Activated naive CD8-positive, alpha-beta T cell treated with anti-CD3 and anti-CD28 coated beads, Interleukin-2, amount 50 U/mL, for 24 hours (primary cell): ENCODE results near the gene MYL1.

Experiments used
- ATAC-seq: fragments of 150-1000 bp; cut with Tn5 transposase; one replicate; pipeline ENCODE4 v1.10.0; 2021
- DNase-seq: peaks from one replicate; pipeline ENCODE4 v3.0.0; 2021
- H3K27ac Mint-ChIP-seq: one replicate; pipeline ENCODE4 v1.8.0; 2021; ENCODE audit warnings: mild to moderate bottlenecking, mixed read lengths
- H3K27me3 Mint-ChIP-seq: one replicate; pipeline ENCODE4 v1.8.0; 2021; ENCODE audit warnings: mixed read lengths
- H3K36me3 Mint-ChIP-seq: one replicate; pipeline ENCODE4 v1.8.0; 2021; ENCODE audit warnings: low read depth, mixed read lengths
- H3K4me1 Mint-ChIP-seq: one replicate; pipeline ENCODE4 v1.8.0; 2021; ENCODE audit warnings: mixed read lengths
- H3K4me3 Mint-ChIP-seq: one replicate; pipeline ENCODE4 v1.8.0; 2021; ENCODE audit warnings: mild to moderate bottlenecking, moderate library complexity, mixed read lengths
- H3K9me3 Mint-ChIP-seq: one replicate; pipeline ENCODE4 v1.8.0; 2021; ENCODE audit warnings: mixed read lengths

The MYL1 gene

GRCh38 chr2:210299866-210300373 is 15.1 kb downstream of the MYL1 start:
- H3K4me1 Mint-ChIP-seq, result no peaks in the 10 kb centered on the region
- H3K9me3 Mint-ChIP-seq, result no peaks in the 10 kb centered on the region
- no peaks in the 10 kb centered on the region for H3K27me3 Mint-ChIP-seq
- H3K27ac Mint-ChIP-seq, result no peak overlapping the region
- H3K36me3 Mint-ChIP-seq, result no peaks in the 10 kb centered on the region
- DNase-seq (no peak), ATAC-seq (no peak)
- H3K4me3 Mint-ChIP-seq, result no peak overlapping the region

GRCh38 chr2:210288408-210288807 is 26.6 kb downstream of the MYL1 start:
- ATAC-seq (no peak), DNase-seq (no peak)
- no peaks in the 10 kb centered on the region for H3K27me3 Mint-ChIP-seq
- H3K4me3 Mint-ChIP-seq, result no peak overlapping the region
- H3K9me3 Mint-ChIP-seq, result peaks cover 9% of the 10 kb centered on the region
- no peaks in the 10 kb centered on the region for H3K4me1 Mint-ChIP-seq
- H3K36me3 Mint-ChIP-seq, result no peaks in the 10 kb centered on the region
- no peak overlapping the region for H3K27ac Mint-ChIP-seq

GRCh38 chr2:210287301-210287700 is 27.7 kb downstream of the MYL1 start:
- Mint-ChIP-seq H3K36me3 (no peaks in the 10 kb centered on the region), H3K27me3 (no peaks in the 10 kb centered on the region), H3K27ac (no peak overlapping the region), H3K4me3 (no peak overlapping the region), H3K4me1 (no peaks in the 10 kb centered on the region), H3K9me3 (peaks cover 17% of the 10 kb centered on the region)
- no peak for ATAC-seq
- no peak for DNase-seq

GRCh38 chr2:210286123-210286680 is 28.8 kb downstream of the MYL1 start:
- ATAC-seq, result no peak
- Mint-ChIP-seq H3K27ac (no peak overlapping the region), H3K4me1 (no peaks in the 10 kb centered on the region), H3K36me3 (no peaks in the 10 kb centered on the region), H3K4me3 (no peak overlapping the region), H3K9me3 (peaks cover 17% of the 10 kb centered on the region), H3K27me3 (no peaks in the 10 kb centered on the region)
- DNase-seq, result no peak

GRCh38 chr2:210277133-210277532 is 37.8 kb downstream of the MYL1 start:
- peaks cover 10% of the 10 kb centered on the region for H3K9me3 Mint-ChIP-seq
- H3K4me1 Mint-ChIP-seq, result no peaks in the 10 kb centered on the region
- no peaks in the 10 kb centered on the region for H3K27me3 Mint-ChIP-seq
- H3K36me3 Mint-ChIP-seq, result no peaks in the 10 kb centered on the region
- ATAC-seq (no peak), DNase-seq (no peak)
- H3K4me3 Mint-ChIP-seq, result no peak overlapping the region
- no peak overlapping the region for H3K27ac Mint-ChIP-seq

GRCh38 chr2:210271300-210271699 is 43.7 kb downstream of the MYL1 start:
- H3K36me3 Mint-ChIP-seq, result no peaks in the 10 kb centered on the region
- ATAC-seq (no peak), DNase-seq (no peak)
- H3K27ac Mint-ChIP-seq, result no peak overlapping the region
- H3K9me3 Mint-ChIP-seq, result peaks cover 3% of the 10 kb centered on the region
- no peaks in the 10 kb centered on the region for H3K4me1 Mint-ChIP-seq
- no peaks in the 10 kb centered on the region for H3K27me3 Mint-ChIP-seq
- H3K4me3 Mint-ChIP-seq, result no peak overlapping the region

- no peak for DNase-seq
- Mint-ChIP-seq H3K36me3 (no peaks in the 10 kb centered on the region), H3K4me1 (no peaks in the 10 kb centered on the region), H3K9me3 (peaks cover 3% of the 10 kb centered on the region), H3K4me3 (no peak overlapping the region), H3K27ac (no peak overlapping the region), H3K27me3 (no peaks in the 10 kb centered on the region)
- ATAC-seq, result no peak
Observed at GRCh38 chr2:210269148-210269547, 45.8 kb downstream of the MYL1 start.

- Mint-ChIP-seq H3K9me3 (no peaks in the 10 kb centered on the region), H3K4me1 (no peaks in the 10 kb centered on the region), H3K36me3 (no peaks in the 10 kb centered on the region), H3K4me3 (no peak overlapping the region), H3K27ac (no peak overlapping the region), H3K27me3 (no peaks in the 10 kb centered on the region)
- DNase-seq (no peak), ATAC-seq (no peak)
Observed at GRCh38 chr2:210268281-210268680, 46.7 kb downstream of the MYL1 start.

- Mint-ChIP-seq H3K36me3 (no peaks in the 10 kb centered on the region), H3K4me1 (no peaks in the 10 kb centered on the region), H3K27ac (no peak overlapping the region), H3K4me3 (no peak overlapping the region), H3K9me3 (no peaks in the 10 kb centered on the region), H3K27me3 (no peaks in the 10 kb centered on the region)
- ATAC-seq, result no peak
- no peak for DNase-seq
Observed at GRCh38 chr2:210267698-210268097, 47.3 kb downstream of the MYL1 start.

- DNase-seq (no peak), ATAC-seq (no peak)
- Mint-ChIP-seq H3K9me3 (no peaks in the 10 kb centered on the region), H3K27ac (no peak overlapping the region), H3K27me3 (peaks cover 2% of the 10 kb centered on the region), H3K4me1 (no peaks in the 10 kb centered on the region), H3K36me3 (no peaks in the 10 kb centered on the region), H3K4me3 (no peak overlapping the region)
Observed at GRCh38 chr2:210264282-210264681, 50.7 kb downstream of the MYL1 start.

GRCh38 chr2:210263841-210264240 is 51.1 kb downstream of the MYL1 start:
- H3K27ac Mint-ChIP-seq, result no peak overlapping the region
- H3K27me3 Mint-ChIP-seq, result peaks cover 2% of the 10 kb centered on the region
- no peaks in the 10 kb centered on the region for H3K36me3 Mint-ChIP-seq
- no peaks in the 10 kb centered on the region for H3K4me1 Mint-ChIP-seq
- no peak for DNase-seq
- no peak for ATAC-seq
- no peak overlapping the region for H3K4me3 Mint-ChIP-seq
- no peaks in the 10 kb centered on the region for H3K9me3 Mint-ChIP-seq

GRCh38 chr2:210262036-210262435 is 52.9 kb downstream of the MYL1 start:
- Mint-ChIP-seq H3K27me3 (peaks cover 2% of the 10 kb centered on the region), H3K4me1 (no peaks in the 10 kb centered on the region), H3K36me3 (no peaks in the 10 kb centered on the region), H3K9me3 (no peaks in the 10 kb centered on the region), H3K4me3 (no peak overlapping the region), H3K27ac (no peak overlapping the region)
- ATAC-seq, result no peak
- no peak for DNase-seq

GRCh38 chr2:210259687-210260086 is 55.3 kb downstream of the MYL1 start:
- DNase-seq, result no peak
- Mint-ChIP-seq H3K27ac (no peak overlapping the region), H3K9me3 (no peaks in the 10 kb centered on the region), H3K4me3 (no peak overlapping the region), H3K27me3 (peaks cover 2% of the 10 kb centered on the region), H3K4me1 (no peaks in the 10 kb centered on the region), H3K36me3 (no peaks in the 10 kb centered on the region)
- ATAC-seq, result no peak

- Mint-ChIP-seq H3K36me3 (no peaks in the 10 kb centered on the region), H3K27ac (no peak overlapping the region), H3K4me1 (no peaks in the 10 kb centered on the region), H3K4me3 (no peak overlapping the region), H3K9me3 (no peaks in the 10 kb centered on the region), H3K27me3 (no peaks in the 10 kb centered on the region)
- DNase-seq (no peak), ATAC-seq (no peak)
Observed at GRCh38 chr2:210252699-210253606, 62.0 kb downstream of the MYL1 start.

- Mint-ChIP-seq H3K9me3 (no peaks in the 10 kb centered on the region), H3K27me3 (no peaks in the 10 kb centered on the region), H3K27ac (no peak overlapping the region), H3K36me3 (no peaks in the 10 kb centered on the region), H3K4me3 (no peak overlapping the region), H3K4me1 (no peaks in the 10 kb centered on the region)
- no peak for ATAC-seq
- no peak for DNase-seq
Observed at GRCh38 chr2:210250622-210251021, 64.4 kb downstream of the MYL1 start.
